Astrocyte (in vitro differentiated cells and primary cell): ENCODE measurements around the gene ZNF497. TPM values are rescaled to one million over a fixed set of nuclear protein-coding genes. Genes with fewer than 3 reads are reported as not detected.

ENCODE experiments used
- DNase-seq: peaks from one replicate; pipeline ENCODE4 v3.0.0-alpha.2; 2010; ENCODE audit warnings: low read depth
- FAIRE-seq: peaks from 2 replicates; lab custom pipeline; 2011; peaks lifted over from hg19 to GRCh38; lab: Jason Lieb, UNC
- H2AFZ ChIP-seq: 2 replicates; pipeline ENCODE4 v1.6.0; 2012; ENCODE audit warnings: low read depth, low read length, inconsistent platforms
- H3K27ac ChIP-seq: 2 replicates; pipeline ENCODE4 v1.5.1; 2011; ENCODE audit warnings: low read depth, low read length, inconsistent platforms
- H3K27me3 ChIP-seq: 2 replicates; pipeline ENCODE4 v1.6.0; 2011; ENCODE audit warnings: low read length, inconsistent platforms; ENCODE audit not compliant: insufficient read depth
- H3K36me3 ChIP-seq: 2 replicates; pipeline ENCODE4 v1.5.1; 2011; ENCODE audit warnings: low read length, inconsistent platforms; ENCODE audit not compliant: insufficient read depth
- H3K4me1 ChIP-seq: 2 replicates; pipeline ENCODE4 v1.5.1; 2011; ENCODE audit warnings: low read length, inconsistent platforms; ENCODE audit not compliant: insufficient read depth
- H3K4me2 ChIP-seq: 2 replicates; pipeline ENCODE4 v1.6.0; 2012; ENCODE audit warnings: low read length, inconsistent platforms
- H3K4me3 ChIP-seq: 2 replicates; pipeline ENCODE4 v1.5.1; 2011; ENCODE audit warnings: low read depth, mild to moderate bottlenecking, low read length, inconsistent platforms; ENCODE audit not compliant: insufficient read depth
- H3K79me2 ChIP-seq: 2 replicates; pipeline ENCODE4 v1.6.0; 2012; ENCODE audit warnings: mild to moderate bottlenecking, low read length, inconsistent platforms; ENCODE audit not compliant: insufficient read depth
- H3K9ac ChIP-seq: 2 replicates; pipeline ENCODE4 v1.6.0; 2012; ENCODE audit warnings: mild to moderate bottlenecking, low read length, inconsistent platforms
- H3K9me3 ChIP-seq: 2 replicates; pipeline ENCODE4 v1.5.1; 2012; ENCODE audit warnings: low read depth, mild to moderate bottlenecking, low read length, inconsistent platforms; ENCODE audit not compliant: insufficient read depth
- H4K20me1 ChIP-seq: 2 replicates; pipeline ENCODE4 v1.6.0; 2012; ENCODE audit warnings: low read length, inconsistent platforms; ENCODE audit not compliant: insufficient read depth
- H3K27ac Mint-ChIP-seq: one replicate; pipeline ENCODE4 v1.8.0; 2021; ENCODE audit warnings: mild to moderate bottlenecking, mixed read lengths; ENCODE audit not compliant: unreplicated experiment
- H3K27me3 Mint-ChIP-seq: one replicate; pipeline ENCODE4 v1.8.0; 2021; ENCODE audit warnings: low read depth, mixed read lengths; ENCODE audit not compliant: unreplicated experiment
- H3K36me3 Mint-ChIP-seq: one replicate; pipeline ENCODE4 v1.8.0; 2021; ENCODE audit warnings: low read depth, mixed read lengths; ENCODE audit not compliant: unreplicated experiment
- H3K4me1 Mint-ChIP-seq: one replicate; pipeline ENCODE4 v1.8.0; 2021; ENCODE audit warnings: low read depth, mixed read lengths; ENCODE audit not compliant: unreplicated experiment
- H3K4me3 Mint-ChIP-seq: one replicate; pipeline ENCODE4 v1.8.0; 2021; ENCODE audit warnings: mild to moderate bottlenecking, moderate library complexity, mixed read lengths; ENCODE audit not compliant: unreplicated experiment
- H3K9me3 Mint-ChIP-seq: one replicate; pipeline ENCODE4 v1.8.0; 2021; ENCODE audit warnings: mild to moderate bottlenecking, mixed read lengths; ENCODE audit not compliant: unreplicated experiment
- EZH2 ChIP-seq: IDR thresholded peaks from 2 replicates; pipeline ENCODE4 v1.6.1; 2012; ENCODE audit warnings: mild to moderate bottlenecking, low read length, inconsistent platforms; ENCODE audit not compliant: insufficient read depth
- total RNA-seq: library from RNA; stranded (reverse); gene quantifications from 2 replicates; pipeline ENCODE4 v1.2.1, GENCODE V29; 2021
- TF ChIP-seq, protein P1 (sequence below): IDR thresholded peaks from 2 replicates; pipeline ENCODE4 v1.5.1; 2011; ENCODE audit warnings: low read depth, mild to moderate bottlenecking, inconsistent platforms, low read length, moderate library complexity; ENCODE audit not compliant: insufficient read depth

ZNF497 gene
- total RNA-seq, 1 donor from 2014 or later, result 0.43 TPM

DNA sequence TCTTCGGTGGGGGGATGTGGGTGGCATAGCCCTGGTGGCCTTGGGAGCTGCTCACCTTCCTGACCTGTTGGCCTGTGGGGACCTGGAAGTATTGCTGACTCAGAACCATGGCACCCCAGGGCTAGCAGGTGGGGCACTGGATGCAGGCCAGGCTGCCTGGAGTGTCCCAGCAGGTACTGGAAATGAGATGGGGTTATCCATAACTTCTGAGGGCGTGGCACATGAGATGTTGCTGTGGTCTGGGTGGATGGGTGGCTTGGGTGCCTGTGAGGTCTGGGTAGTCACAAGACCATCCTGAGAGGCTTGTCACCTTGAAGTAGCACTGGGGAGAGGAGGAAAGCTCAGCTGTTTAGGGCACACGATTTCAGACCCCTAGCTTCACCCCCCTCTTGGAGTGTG is 32.3 kb upstream of the ZNF497 start:
- H3K79me2 ChIP-seq, result peaks cover 28% of the 10 kb centered on the region
- peaks cover 6% of the 10 kb centered on the region for H3K4me1 Mint-ChIP-seq
- peaks cover 6% of the 10 kb centered on the region for H3K4me1 ChIP-seq
- no peak overlapping the region for H3K27ac ChIP-seq
- H3K4me2 ChIP-seq, result no peak overlapping the region
- no peaks in the 10 kb centered on the region for H3K9me3 Mint-ChIP-seq
- DNase-seq (no peak), FAIRE-seq (no peak)
- TF ChIP-seq EZH2, result no peak
- TF ChIP-seq, protein P1, sequence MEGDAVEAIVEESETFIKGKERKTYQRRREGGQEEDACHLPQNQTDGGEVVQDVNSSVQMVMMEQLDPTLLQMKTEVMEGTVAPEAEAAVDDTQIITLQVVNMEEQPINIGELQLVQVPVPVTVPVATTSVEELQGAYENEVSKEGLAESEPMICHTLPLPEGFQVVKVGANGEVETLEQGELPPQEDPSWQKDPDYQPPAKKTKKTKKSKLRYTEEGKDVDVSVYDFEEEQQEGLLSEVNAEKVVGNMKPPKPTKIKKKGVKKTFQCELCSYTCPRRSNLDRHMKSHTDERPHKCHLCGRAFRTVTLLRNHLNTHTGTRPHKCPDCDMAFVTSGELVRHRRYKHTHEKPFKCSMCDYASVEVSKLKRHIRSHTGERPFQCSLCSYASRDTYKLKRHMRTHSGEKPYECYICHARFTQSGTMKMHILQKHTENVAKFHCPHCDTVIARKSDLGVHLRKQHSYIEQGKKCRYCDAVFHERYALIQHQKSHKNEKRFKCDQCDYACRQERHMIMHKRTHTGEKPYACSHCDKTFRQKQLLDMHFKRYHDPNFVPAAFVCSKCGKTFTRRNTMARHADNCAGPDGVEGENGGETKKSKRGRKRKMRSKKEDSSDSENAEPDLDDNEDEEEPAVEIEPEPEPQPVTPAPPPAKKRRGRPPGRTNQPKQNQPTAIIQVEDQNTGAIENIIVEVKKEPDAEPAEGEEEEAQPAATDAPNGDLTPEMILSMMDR, result no peak
- H3K9ac ChIP-seq, result no peak overlapping the region
- H2AFZ ChIP-seq, result no peak overlapping the region
- peaks cover 58% of the 10 kb centered on the region for H4K20me1 ChIP-seq
- H3K27me3 ChIP-seq, result no peaks in the 10 kb centered on the region
- no peak overlapping the region for H3K27ac Mint-ChIP-seq
- H3K9me3 ChIP-seq, result no peaks in the 10 kb centered on the region
- no peaks in the 10 kb centered on the region for H3K27me3 Mint-ChIP-seq
- H3K4me3 ChIP-seq, result no peak overlapping the region
- H3K36me3 ChIP-seq, result peaks cover 25% of the 10 kb centered on the region
- H3K36me3 Mint-ChIP-seq, result peaks cover 21% of the 10 kb centered on the region
- no peak overlapping the region for H3K4me3 Mint-ChIP-seq

GRCh38 chr19:58393725-58394033 is 31.1 kb upstream of the ZNF497 start:
- H3K27me3 Mint-ChIP-seq, result no peaks in the 10 kb centered on the region
- H3K27ac ChIP-seq, result no peak overlapping the region
- no peak overlapping the region for H3K4me2 ChIP-seq
- no peak for DNase-seq
- no peaks in the 10 kb centered on the region for H3K9me3 Mint-ChIP-seq
- H3K4me3 ChIP-seq, result no peak overlapping the region
- no peak overlapping the region for H2AFZ ChIP-seq
- peaks cover 6% of the 10 kb centered on the region for H3K4me1 ChIP-seq
- no peaks in the 10 kb centered on the region for H3K9me3 ChIP-seq
- peaks cover 38% of the 10 kb centered on the region for H3K79me2 ChIP-seq
- peaks cover 10% of the 10 kb centered on the region for H3K4me1 Mint-ChIP-seq
- H3K36me3 Mint-ChIP-seq, result peaks cover 27% of the 10 kb centered on the region
- peaks cover 67% of the 10 kb centered on the region for H4K20me1 ChIP-seq
- no peak overlapping the region for H3K27ac Mint-ChIP-seq
- H3K27me3 ChIP-seq, result no peaks in the 10 kb centered on the region
- no peak for FAIRE-seq
- no peak overlapping the region for H3K9ac ChIP-seq
- peaks cover 32% of the 10 kb centered on the region for H3K36me3 ChIP-seq
- no peak overlapping the region for H3K4me3 Mint-ChIP-seq
- no peak for TF ChIP-seq EZH2
- TF ChIP-seq, protein P1, result no peak

DNA sequence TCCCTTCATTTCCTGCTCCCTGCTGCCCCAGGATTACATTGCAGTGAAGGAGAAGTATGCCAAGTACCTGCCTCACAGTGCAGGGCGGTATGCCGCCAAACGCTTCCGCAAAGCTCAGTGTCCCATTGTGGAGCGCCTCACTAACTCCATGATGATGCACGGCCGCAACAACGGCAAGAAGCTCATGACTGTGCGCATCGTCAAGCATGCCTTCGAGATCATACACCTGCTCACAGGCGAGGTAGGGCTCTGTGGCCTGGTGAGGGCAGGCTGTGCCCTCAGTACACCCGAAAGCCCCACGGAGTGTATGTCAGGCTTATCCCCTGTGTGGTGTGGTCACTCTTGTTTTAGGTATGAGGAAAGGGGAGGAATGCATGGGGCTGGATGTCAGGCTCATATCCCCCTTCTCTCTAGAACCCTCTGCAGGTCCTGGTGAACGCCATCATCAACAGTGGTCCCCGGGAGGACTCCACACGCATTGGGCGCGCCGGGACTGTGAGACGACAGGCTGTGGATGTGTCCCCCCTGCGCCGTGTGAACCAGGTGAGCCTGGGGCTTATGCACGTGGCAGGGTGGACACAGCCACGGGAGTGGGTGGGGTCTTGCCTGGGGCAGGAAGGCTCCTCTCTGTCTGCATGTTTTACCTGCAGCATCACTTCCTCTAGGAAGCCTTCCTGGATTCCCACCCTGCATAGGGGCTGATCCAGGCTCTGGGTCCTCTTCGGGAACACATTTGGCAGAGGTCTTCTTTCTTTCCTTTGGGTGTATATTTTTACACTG is 30.6 kb upstream of the ZNF497 start:
- H3K36me3 Mint-ChIP-seq, result peaks cover 27% of the 10 kb centered on the region
- no peaks in the 10 kb centered on the region for H3K9me3 Mint-ChIP-seq
- DNase-seq, result no peak

More for the DNA sequence above, 30.6 kb upstream of the ZNF497 start:
- H3K4me1 ChIP-seq, result peaks cover 9% of the 10 kb centered on the region
- no peak overlapping the region for H3K9ac ChIP-seq
- no peaks in the 10 kb centered on the region for H3K27me3 Mint-ChIP-seq
- no peak overlapping the region for H3K27ac Mint-ChIP-seq
- TF ChIP-seq, protein P1, result no peak
- no peak for TF ChIP-seq EZH2
- H3K4me1 Mint-ChIP-seq, result peaks cover 13% of the 10 kb centered on the region
- H3K4me3 ChIP-seq, result no peak overlapping the region
- no peak overlapping the region for H3K4me3 Mint-ChIP-seq
- H3K27me3 ChIP-seq, result no peaks in the 10 kb centered on the region
- FAIRE-seq, result no peak
- peaks cover 35% of the 10 kb centered on the region for H3K36me3 ChIP-seq
- no peak overlapping the region for H3K27ac ChIP-seq
- peaks cover 71% of the 10 kb centered on the region for H4K20me1 ChIP-seq
- no peaks in the 10 kb centered on the region for H3K9me3 ChIP-seq
- H2AFZ ChIP-seq, result no peak overlapping the region
- no peak overlapping the region for H3K4me2 ChIP-seq
- peaks cover 43% of the 10 kb centered on the region for H3K79me2 ChIP-seq
